GM12874 (cell line): ENCODE measurements around the gene IFNAR2.

Experiments used
- CTCF ChIP-seq: IDR thresholded peaks from 2 replicates; pipeline ENCODE4 v1.5.1; 2011; ENCODE audit warnings: low read depth, mild to moderate bottlenecking, control low read depth, low read length, moderate library complexity; ENCODE audit not compliant: insufficient read depth

The IFNAR2 gene

GRCh38 chr21:33198346-33199099, 31.2 kb upstream of the IFNAR2 start:
- TF ChIP-seq CTCF = no peak

- TF ChIP-seq CTCF = no peak
Observed at GRCh38 chr21:33199100-33199464, 30.7 kb upstream of the IFNAR2 start.

GRCh38 chr21:33199516-33200217, 30.1 kb upstream of the IFNAR2 start:
- TF ChIP-seq CTCF = peak; percentile 63

DNA sequence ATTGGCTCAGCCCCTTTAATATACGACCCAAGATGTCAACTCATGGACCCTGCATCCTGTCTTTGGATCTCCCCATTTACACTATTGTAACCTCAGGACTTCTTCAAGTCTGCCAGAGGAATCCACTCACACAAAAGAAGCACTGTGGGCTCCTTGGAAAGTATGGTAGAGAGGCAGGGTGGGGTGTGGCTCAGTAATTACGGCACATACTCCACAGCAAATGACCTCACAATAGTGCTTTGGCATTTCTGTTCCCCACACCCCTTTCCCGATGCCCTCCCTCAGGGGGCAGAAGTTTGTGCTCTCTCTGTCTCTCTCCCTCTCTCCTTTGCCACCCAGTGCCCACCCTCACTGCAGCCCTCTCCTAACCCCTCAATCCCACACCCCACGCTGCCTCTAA, 27.8 kb upstream of the IFNAR2 start:
- TF ChIP-seq CTCF = no peak

GRCh38 chr21:33202464-33203363, 27.0 kb upstream of the IFNAR2 start:
- no peak for TF ChIP-seq CTCF

- TF ChIP-seq CTCF = no peak
Observed at GRCh38 chr21:33203371-33203724, 26.4 kb upstream of the IFNAR2 start.

GRCh38 chr21:33205476-33205875, 24.3 kb upstream of the IFNAR2 start:
- peak; percentile 35; the same call in 1 of the 2 replicates for TF ChIP-seq CTCF
